Adrenal gland (tissue), 5 donors: ENCODE results near the gene CCT8.

ENCODE experiments used
- CTCF ChIP-seq, 6 experiments: fragments of 450-650 bp in 4 of 6; fragments of 200-600 bp in 2 of 6; sonication (generic) in 1 of 6; IDR thresholded peaks; 1 replicate in 5 of 6; 2 replicates in 1 of 6; pipeline versions ENCODE4 v1.5.1 to v1.8.0; 2016 to 2021; ENCODE audit warnings: antibody characterized with exemption in 6 of 6, mild to moderate bottlenecking in 2 of 6, moderate library complexity in 1 of 6
- POLR2A ChIP-seq, 2 donors: fragments of 450-650 bp; IDR thresholded peaks; one replicate each; pipeline ENCODE4 v1.6.1; 2017; ENCODE audit warnings: antibody characterized with exemption in 2 of 2, mild to moderate bottlenecking in 2 of 2, moderate library complexity in 1 of 2
- donor health status: DM: no; HTN: no; CAD: no.

DNA sequence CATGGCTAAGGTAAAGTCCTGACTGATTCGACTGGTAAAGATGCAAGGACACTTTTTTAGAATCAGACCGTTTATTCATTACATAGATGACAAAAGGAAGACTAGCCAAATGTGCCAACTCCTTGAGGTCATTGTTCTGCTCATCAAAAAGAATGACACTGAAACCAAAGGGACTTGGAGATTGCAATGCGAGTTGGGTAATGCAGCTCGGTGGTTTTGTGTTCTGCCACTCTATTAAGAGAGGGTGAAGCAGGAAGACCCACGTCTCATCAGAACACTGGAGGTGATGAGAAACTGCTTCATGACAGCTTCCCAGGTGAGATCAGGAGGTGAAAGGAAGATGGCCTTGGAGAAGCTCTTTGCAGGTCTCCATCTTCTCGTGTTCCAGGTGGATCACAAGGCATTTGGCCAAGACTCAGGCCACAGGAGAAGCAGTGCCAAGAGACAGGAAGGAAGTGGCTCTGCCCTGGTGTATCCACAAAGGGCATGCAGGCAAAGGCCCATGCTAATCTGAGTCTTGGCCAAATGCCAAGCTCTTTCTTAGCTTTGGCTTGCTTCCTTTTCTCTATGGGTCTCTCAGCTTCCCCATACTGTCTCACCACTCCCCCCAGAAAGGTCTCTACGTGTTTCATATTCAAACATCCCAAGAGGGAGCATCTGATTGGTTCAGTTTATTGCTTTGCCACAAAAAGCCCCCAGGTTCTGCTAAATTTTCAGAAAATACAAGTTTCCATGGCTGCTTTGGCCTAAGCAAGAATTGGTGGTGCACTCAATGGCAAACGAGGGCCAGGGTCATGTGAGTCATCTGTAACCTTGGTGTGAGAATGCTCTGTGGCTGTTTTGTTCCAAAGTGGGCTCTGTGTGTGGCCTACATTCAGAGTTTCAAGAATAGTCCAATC is 5.7 kb upstream of the CCT8 start:
- TF ChIP-seq CTCF (IDR thresholded peaks at IDR 0.05) (no peak), POLR2A (IDR thresholded peaks at IDR 0.05) (no peak)
